ENCODE data around the gene PAPSS2.
"Not testable (repeated sequence)": the region's sequence is repeated elsewhere in the genome, so short reads cannot be mapped to it uniquely, and the experiment has no call there.

PAPSS2 gene

GRCh38 chr10:87642486-87642885 lies 17.2 kb upstream of the PAPSS2 start:
- no peak for DNase-seq (ENCODE audit: low read depth, low spot score)

- no peak for DNase-seq (ENCODE audit: low read depth, low spot score)
Observed at GRCh38 chr10:87642988-87643387, 16.7 kb upstream of the PAPSS2 start.

GRCh38 chr10:87643920-87644319 lies 15.8 kb upstream of the PAPSS2 start:
- no peak for DNase-seq (ENCODE audit: low read depth, low spot score)

- not testable (repeated sequence) for DNase-seq (ENCODE audit: low read depth, low spot score)
Observed at GRCh38 chr10:87644500-87644899, 15.2 kb upstream of the PAPSS2 start.

- no peak for DNase-seq (ENCODE audit: low read depth, low spot score)
Observed at GRCh38 chr10:87646192-87646909, 13.3 kb upstream of the PAPSS2 start.

GRCh38 chr10:87646935-87647334 lies 12.7 kb upstream of the PAPSS2 start:
- no peak for DNase-seq (ENCODE audit: low read depth, low spot score)

GRCh38 chr10:87650838-87651589 lies 8.7 kb upstream of the PAPSS2 start:
- DNase-seq (ENCODE audit: low read depth, low spot score): no peak

- DNase-seq (ENCODE audit: low read depth, low spot score): no peak
Observed at GRCh38 chr10:87651801-87652200, 7.9 kb upstream of the PAPSS2 start.

GRCh38 chr10:87652261-87652660 lies 7.4 kb upstream of the PAPSS2 start:
- DNase-seq (ENCODE audit: low read depth, low spot score): no peak

GRCh38 chr10:87654212-87654611 lies 5.5 kb upstream of the PAPSS2 start:
- DNase-seq (ENCODE audit: low read depth, low spot score): no peak

GRCh38 chr10:87656431-87657072 lies 3.1 kb upstream of the PAPSS2 start:
- DNase-seq (ENCODE audit: low read depth, low spot score): no peak

GRCh38 chr10:87657371-87657770 lies 2.3 kb upstream of the PAPSS2 start:
- DNase-seq (ENCODE audit: low read depth, low spot score): no peak

GRCh38 chr10:87658321-87658795 lies 1.3 kb upstream of the PAPSS2 start:
- no peak for DNase-seq (ENCODE audit: low read depth, low spot score)

GRCh38 chr10:87658858-87659555 lies 671 bp upstream of the PAPSS2 start:
- no peak for DNase-seq (ENCODE audit: low read depth, low spot score)

GRCh38 chr10:87660484-87661133 lies 931 bp downstream of the PAPSS2 start:
- no peak for DNase-seq (ENCODE audit: low read depth, low spot score)

- no peak for DNase-seq (ENCODE audit: low read depth, low spot score)
Observed at GRCh38 chr10:87661861-87662785, 2.4 kb downstream of the PAPSS2 start.

GRCh38 chr10:87664276-87664701 lies 4.6 kb downstream of the PAPSS2 start:
- no peak for DNase-seq (ENCODE audit: low read depth, low spot score)

GRCh38 chr10:87667493-87667892 lies 7.8 kb downstream of the PAPSS2 start:
- no peak for DNase-seq (ENCODE audit: low read depth, low spot score)

GRCh38 chr10:87668324-87669074 lies 8.8 kb downstream of the PAPSS2 start:
- no peak for DNase-seq (ENCODE audit: low read depth, low spot score)

GRCh38 chr10:87669752-87670151 lies 10.1 kb downstream of the PAPSS2 start:
- no peak for DNase-seq (ENCODE audit: low read depth, low spot score)

All from activated naive CD8-positive, alpha-beta T cell treated with anti-CD3 and anti-CD28 coated beads, Interleukin-2, amount 50 U/mL, for 16 hours (primary cell).